SH-SY5Y (cell line): Measurements from ENCODE around the gene MATK.

ENCODE experiments used
- GATA2 ChIP-seq: IDR thresholded peaks from 2 replicates; pipeline ENCODE4 v1.6.1; 2011; ENCODE audit warnings: mild to moderate bottlenecking, low read depth, low read length
- GATA3 ChIP-seq: IDR thresholded peaks from 2 replicates; pipeline ENCODE4 v1.6.1; 2011; ENCODE audit warnings: low read depth, mild to moderate bottlenecking, low read length, moderate library complexity

DNA sequence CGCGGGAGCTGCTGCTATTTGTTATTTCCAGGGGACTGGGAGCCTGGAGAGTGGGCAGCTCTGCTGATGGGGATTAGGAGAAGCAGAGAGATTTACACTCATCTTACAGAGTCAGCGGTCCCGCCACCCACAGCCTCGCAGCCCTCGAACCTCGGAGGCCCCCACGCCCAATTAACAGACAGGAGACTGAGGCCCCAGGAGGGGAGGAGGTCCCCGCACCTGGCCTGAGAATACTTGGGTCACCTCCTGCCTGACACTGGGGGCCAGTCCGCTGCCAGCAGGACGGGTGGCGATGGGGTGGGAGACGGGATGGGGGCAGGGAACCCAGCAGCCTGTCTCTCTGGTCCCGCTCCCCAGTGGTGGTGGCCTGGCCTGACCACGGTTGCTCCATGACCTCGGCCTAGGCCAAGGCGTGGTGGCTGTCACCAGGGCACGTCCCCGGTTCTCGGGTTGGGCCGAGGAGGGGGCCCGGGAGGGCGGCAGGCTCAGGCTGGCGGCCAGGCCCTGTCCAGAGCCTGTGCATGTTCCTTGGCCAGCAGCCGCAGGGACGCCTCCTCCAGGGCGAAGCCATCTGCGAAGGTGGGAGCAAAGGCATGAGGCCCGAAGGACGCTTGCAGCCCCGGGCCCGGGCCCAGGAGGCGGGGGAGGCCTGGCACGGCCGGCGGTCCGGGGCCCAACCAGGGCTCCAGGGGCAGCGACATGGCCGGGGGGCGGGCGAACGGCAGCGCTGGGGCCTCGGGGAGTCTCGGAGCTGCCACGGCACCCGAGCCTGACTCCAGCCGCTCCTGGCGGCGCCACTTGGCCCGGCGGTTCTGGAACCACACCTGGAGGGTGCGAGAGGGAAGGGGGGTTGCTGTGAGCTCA is 15.8 kb downstream of the MATK start:
- TF ChIP-seq GATA2 = no peak
- TF ChIP-seq GATA3 = no peak
